Transverse colon (tissue), 4 donors: ENCODE data around the gene GJB2. TPM values are rescaled to one million over a fixed set of nuclear protein-coding genes. Genes with fewer than 3 reads are reported as not detected.

Experiments
- DNase-seq: peaks from one replicate; pipeline ENCODE4 v3.0.0-alpha.2; 2019
- H3K27ac ChIP-seq, 4 donors: fragments of 200-600 bp; sonication (generic); 2 replicates each; pipeline ENCODE4 v1.5.1; 2016 to 2018; ENCODE audit warnings: inconsistent platforms in 4 of 4
- H3K27me3 ChIP-seq: fragments of 200-600 bp; sonication (generic); 2 replicates; pipeline ENCODE4 v1.5.1; 2017; ENCODE audit warnings: inconsistent platforms
- H3K36me3 ChIP-seq, 4 donors: fragments of 200-600 bp; sonication (generic); 2 replicates each; pipeline ENCODE4 v1.5.1; 2017 to 2019; ENCODE audit warnings: inconsistent platforms in 4 of 4
- H3K4me1 ChIP-seq, 4 donors: fragments of 200-600 bp; sonication (generic); 2 replicates each; pipeline ENCODE4 v1.5.1; 2017 to 2020; ENCODE audit warnings: inconsistent platforms in 4 of 4
- H3K4me3 ChIP-seq, 4 donors: fragments of 200-600 bp; sonication (generic); 1 replicate in 1 of 4; 2 replicates in 3 of 4; pipeline versions ENCODE4 v1.5.1 to v1.6.1; 2017 to 2019; ENCODE audit warnings: inconsistent platforms in 4 of 4
- H3K9me3 ChIP-seq, 2 donors: fragments of 200-600 bp; sonication (generic); 2 replicates each; pipeline ENCODE4 v1.5.1; 2017 to 2019; ENCODE audit warnings: inconsistent platforms in 2 of 2
- EP300 ChIP-seq: sonication (generic); formaldehyde crosslinking; IDR thresholded peaks from one replicate; pipeline ENCODE4 v1.6.1; 2017; ENCODE audit warnings: antibody characterized with exemption, low read depth
- POLR2A ChIP-seq: fragments of 450-650 bp; IDR thresholded peaks from one replicate; pipeline ENCODE4 v1.6.1; 2016; ENCODE audit warnings: antibody characterized with exemption, mild to moderate bottlenecking, moderate library complexity
- POLR2AphosphoS5 ChIP-seq, 3 donors: sonication (generic); formaldehyde crosslinking; IDR thresholded peaks; one replicate each; pipeline ENCODE4 v1.6.1; 2016; ENCODE audit warnings: antibody characterized with exemption in 3 of 3
- WGBS, 2 donors: methylation state at CpG; one replicate each; pipeline ENCODE4 v1.1.5; 2018; ENCODE audit warnings: low coverage in 1 of 2; 5-methylcytosine and 5-hydroxymethylcytosine counted together
- in situ Hi-C, 4 donors: fragments of 200-750 bp; cut with MboI; loops; one replicate each; pipeline versions ENCODE4 v1.15.0 to v1.15.1; 2017; ENCODE audit warnings: low sequenced_read_pairs in 3 of 4, low pct_ligation_motif_present in 1 of 4, low pct_unique_long_range_greater_than_20kb in 1 of 4
- intact Hi-C: fragments of 100-400 bp; cut with DNase I; formaldehyde crosslinking; loops from one replicate; pipeline ENCODE4 v1.15.1; 2023; ENCODE audit warnings: low total_unique reads
- total RNA-seq, 4 donors: library from RNA; depleted of rRNA; stranded (reverse); fragments of >200 nt; gene quantifications; one replicate each; pipeline ENCODE4 v1.1.0, GENCODE V29; 2016
- TF ChIP-seq, protein P1 (sequence below), 5 experiments: fragments of 200-600 bp in 3 of 5; fragments of 450-650 bp in 2 of 5; sonication (generic) in 3 of 5; IDR thresholded peaks; 1 replicate in 2 of 5; 2 replicates in 3 of 5; pipeline ENCODE4 v1.5.1; 2016 to 2017; ENCODE audit warnings: antibody characterized with exemption in 5 of 5, inconsistent platforms in 3 of 5, mild to moderate bottlenecking in 2 of 5, moderate library complexity in 1 of 5

GJB2 gene
- total RNA-seq, 4 donors from 2014 or later: 5.0 to 38.4 (median 25.9) TPM

- in situ Hi-C loops: loop anchor here in 3 of 4 donors (10.0 to 25.0 kb wide), 5 partner anchors 295 to 747 kb away; partner anchors contain the start of gene XPO4 (in 1 of the 3)
- WGBS, 2 donors: 17 to 44% methylated on average over 1 to 5 of the region's 5 CpGs
Observed at GRCh38 chr13:20190076-20190475, 2.7 kb downstream of the GJB2 start.

DNA sequence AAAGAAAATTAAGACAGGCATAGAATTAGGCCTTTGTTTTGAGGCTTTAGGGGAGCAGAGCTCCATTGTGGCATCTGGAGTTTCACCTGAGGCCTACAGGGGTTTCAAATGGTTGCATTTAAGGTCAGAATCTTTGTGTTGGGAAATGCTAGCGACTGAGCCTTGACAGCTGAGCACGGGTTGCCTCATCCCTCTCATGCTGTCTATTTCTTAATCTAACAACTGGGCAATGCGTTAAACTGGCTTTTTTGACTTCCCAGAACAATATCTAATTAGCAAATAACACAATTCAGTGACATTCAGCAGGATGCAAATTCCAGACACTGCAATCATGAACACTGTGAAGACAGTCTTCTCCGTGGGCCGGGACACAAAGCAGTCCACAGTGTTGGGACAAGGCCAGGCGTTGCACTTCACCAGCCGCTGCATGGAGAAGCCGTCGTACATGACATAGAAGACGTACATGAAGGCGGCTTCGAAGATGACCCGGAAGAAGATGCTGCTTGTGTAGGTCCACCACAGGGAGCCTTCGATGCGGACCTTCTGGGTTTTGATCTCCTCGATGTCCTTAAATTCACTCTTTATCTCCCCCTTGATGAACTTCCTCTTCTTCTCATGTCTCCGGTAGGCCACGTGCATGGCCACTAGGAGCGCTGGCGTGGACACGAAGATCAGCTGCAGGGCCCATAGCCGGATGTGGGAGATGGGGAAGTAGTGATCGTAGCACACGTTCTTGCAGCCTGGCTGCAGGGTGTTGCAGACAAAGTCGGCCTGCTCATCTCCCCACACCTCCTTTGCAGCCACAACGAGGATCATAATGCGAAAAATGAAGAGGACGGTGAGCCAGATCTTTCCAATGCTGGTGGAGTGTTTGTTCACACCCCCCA is 3.8 kb downstream of the GJB2 start:
- Histone ChIP-seq H3K36me3 (no peaks in the 10 kb centered on the region), H3K4me3 (no peak overlapping the region), H3K9me3 (no peaks in the 10 kb centered on the region), H3K27me3 (peaks cover 22% of the 10 kb centered on the region), H3K27ac (peak overlapping the region in 1 of 4 donors; percentile 35), H3K4me1 (peaks cover 10 to 32% (median 24%) of the 10 kb centered on the region in 4 donors)
- 57 to 86% methylated on average over 12 to 28 of the region's 28 CpGs for WGBS, 2 donors
- in situ Hi-C loops (loop anchor here in 3 of 4 donors (10.0 to 25.0 kb wide), 5 partner anchors 298 to 748 kb away; partner anchors contain the start of gene XPO4 (in 1 of the 3)), intact Hi-C loops (no loop called here)
- no peak for TF ChIP-seq POLR2A
- TF ChIP-seq, protein P1, sequence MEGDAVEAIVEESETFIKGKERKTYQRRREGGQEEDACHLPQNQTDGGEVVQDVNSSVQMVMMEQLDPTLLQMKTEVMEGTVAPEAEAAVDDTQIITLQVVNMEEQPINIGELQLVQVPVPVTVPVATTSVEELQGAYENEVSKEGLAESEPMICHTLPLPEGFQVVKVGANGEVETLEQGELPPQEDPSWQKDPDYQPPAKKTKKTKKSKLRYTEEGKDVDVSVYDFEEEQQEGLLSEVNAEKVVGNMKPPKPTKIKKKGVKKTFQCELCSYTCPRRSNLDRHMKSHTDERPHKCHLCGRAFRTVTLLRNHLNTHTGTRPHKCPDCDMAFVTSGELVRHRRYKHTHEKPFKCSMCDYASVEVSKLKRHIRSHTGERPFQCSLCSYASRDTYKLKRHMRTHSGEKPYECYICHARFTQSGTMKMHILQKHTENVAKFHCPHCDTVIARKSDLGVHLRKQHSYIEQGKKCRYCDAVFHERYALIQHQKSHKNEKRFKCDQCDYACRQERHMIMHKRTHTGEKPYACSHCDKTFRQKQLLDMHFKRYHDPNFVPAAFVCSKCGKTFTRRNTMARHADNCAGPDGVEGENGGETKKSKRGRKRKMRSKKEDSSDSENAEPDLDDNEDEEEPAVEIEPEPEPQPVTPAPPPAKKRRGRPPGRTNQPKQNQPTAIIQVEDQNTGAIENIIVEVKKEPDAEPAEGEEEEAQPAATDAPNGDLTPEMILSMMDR (IDR thresholded peaks at IDR 0.05): peak in 3 of 5 experiments; percentile 13 to 39 (median 29)
- DNase-seq: peak; percentile 38

More at GRCh38 chr13:20190076-20190475, 2.7 kb downstream of the GJB2 start:
- Histone ChIP-seq H3K4me1 (peaks cover 10 to 34% (median 27%) of the 10 kb centered on the region in 4 donors), H3K27ac (peak overlapping the region in 1 of 4 donors; percentile 35), H3K27me3 (peaks cover 33% of the 10 kb centered on the region), H3K9me3 (no peaks in the 10 kb centered on the region), H3K36me3 (no peaks in the 10 kb centered on the region), H3K4me3 (no peak overlapping the region)
- TF ChIP-seq, protein P1 (IDR thresholded peaks at IDR 0.05): no peak
- TF ChIP-seq POLR2A: no peak
- no peak for TF ChIP-seq EP300
- no peak for TF ChIP-seq POLR2AphosphoS5 (IDR thresholded peaks at IDR 0.05)
- intact Hi-C loops: no loop called here
- DNase-seq: no peak

GRCh38 chr13:20186771-20187170 is 6.0 kb downstream of the GJB2 start:
- TF ChIP-seq POLR2A (no peak), EP300 (no peak), POLR2AphosphoS5 (IDR thresholded peaks at IDR 0.05) (no peak)
- TF ChIP-seq, protein P1 (IDR thresholded peaks at IDR 0.05): no peak
- peaks cover 0 to 12% (median 5%) of the 10 kb centered on the region in 4 donors for H3K4me1 ChIP-seq
- in situ Hi-C loops: loop anchor here in 3 of 4 donors (10.0 to 25.0 kb wide), 5 partner anchors 301 to 751 kb away; partner anchors contain the start of gene XPO4 (in 1 of the 3)
- no peak overlapping the region for H3K27ac ChIP-seq
- H3K9me3 ChIP-seq: no peaks in the 10 kb centered on the region
- no peak for DNase-seq
- intact Hi-C loops: no loop called here
- WGBS, 2 donors: 65 to 71% methylated on average over 4 to 6 of the region's 6 CpGs
- H3K36me3 ChIP-seq: no peaks in the 10 kb centered on the region
- H3K4me3 ChIP-seq: no peak overlapping the region
- peaks cover 3% of the 10 kb centered on the region for H3K27me3 ChIP-seq

DNA sequence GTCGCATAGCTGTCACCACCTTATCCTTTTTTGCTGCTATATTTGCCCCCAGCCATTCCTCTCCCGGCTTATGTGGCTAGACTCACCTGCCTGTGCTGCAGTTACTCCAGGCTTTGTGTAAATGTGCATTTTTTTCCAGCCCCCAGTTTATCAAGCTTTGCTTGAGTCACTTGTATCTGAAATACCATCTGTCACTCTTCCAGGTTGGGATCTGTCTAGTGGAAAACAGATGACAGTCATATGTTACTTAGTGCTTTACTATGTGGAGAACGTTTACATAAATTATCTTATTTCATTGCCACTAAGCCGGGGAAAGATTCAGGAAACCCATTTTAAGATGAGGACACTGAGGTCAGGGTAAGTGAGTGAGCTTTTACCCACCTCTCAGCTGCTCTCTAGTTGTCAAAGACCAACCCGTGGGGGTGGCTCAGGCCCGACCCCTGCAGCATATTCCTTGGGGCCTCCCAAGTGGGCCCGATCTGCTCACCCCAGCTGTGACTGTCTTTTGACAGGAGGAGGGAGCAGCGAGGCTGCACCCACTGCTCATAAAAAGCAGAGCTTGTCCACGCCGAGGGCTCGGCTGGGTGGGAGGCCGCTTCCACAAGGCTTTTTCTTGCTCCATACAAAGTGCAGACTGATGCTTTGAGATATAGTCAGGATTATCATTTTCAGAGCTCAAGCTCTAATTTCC is 7.2 kb downstream of the GJB2 start:
- no peak for TF ChIP-seq POLR2A
- TF ChIP-seq, protein P1 (IDR thresholded peaks at IDR 0.05): no peak
- TF ChIP-seq EP300: no peak
- no peak for TF ChIP-seq POLR2AphosphoS5 (IDR thresholded peaks at IDR 0.05)
- no peaks in the 10 kb centered on the region for H3K9me3 ChIP-seq
- peaks cover 9% of the 10 kb centered on the region for H3K27me3 ChIP-seq
- H3K27ac ChIP-seq: no peak overlapping the region
- no peak overlapping the region for H3K4me3 ChIP-seq
- WGBS, 2 donors: 59 to 74% methylated on average over 4 to 12 of the region's 12 CpGs
- peaks cover 0 to 8% (median 4%) of the 10 kb centered on the region in 4 donors for H3K4me1 ChIP-seq
- no peak for DNase-seq
- H3K36me3 ChIP-seq: no peaks in the 10 kb centered on the region
- in situ Hi-C loops (loop anchor here in 3 of 4 donors (10.0 to 25.0 kb wide), 5 partner anchors 302 to 752 kb away; partner anchors contain the start of gene XPO4 (in 1 of the 3)), intact Hi-C loops (no loop called here)
